Activated naive CD8-positive, alpha-beta T cell treated with anti-CD3 and anti-CD28 coated beads for 36 hours (primary cell): ENCODE measurements around the gene PLPPR4. TPM values are rescaled to one million over a fixed set of nuclear protein-coding genes. Genes with fewer than 3 reads are reported as not detected.

Experiments used
- DNase-seq: peaks from one replicate; pipeline ENCODE4 v3.0.0; 2021
- H3K27ac Mint-ChIP-seq: one replicate; pipeline ENCODE4 v1.8.0; 2022; ENCODE audit warnings: mild to moderate bottlenecking, moderate library complexity, mixed read lengths
- H3K27me3 Mint-ChIP-seq: one replicate; pipeline ENCODE4 v1.8.0; 2022; ENCODE audit warnings: mild to moderate bottlenecking, mixed read lengths
- H3K36me3 Mint-ChIP-seq: one replicate; pipeline ENCODE4 v1.8.0; 2021; ENCODE audit warnings: mild to moderate bottlenecking, mixed read lengths
- H3K4me1 Mint-ChIP-seq: one replicate; pipeline ENCODE4 v1.8.0; 2021; ENCODE audit warnings: mixed read lengths
- H3K4me3 Mint-ChIP-seq: one replicate; pipeline ENCODE4 v1.8.0; 2022; ENCODE audit warnings: mild to moderate bottlenecking, moderate library complexity, mixed read lengths
- H3K9me3 Mint-ChIP-seq: one replicate; pipeline ENCODE4 v1.8.0; 2022; ENCODE audit warnings: mixed read lengths
- total RNA-seq, 2 experiments: library from RNA; stranded (reverse); gene quantifications; one replicate each; pipeline ENCODE4 v1.2.3, GENCODE V29; 2021

PLPPR4 gene
- not detected for total RNA-seq

- peak; percentile 19 for DNase-seq
- H3K4me3 Mint-ChIP-seq, result peak within 1 kb of the TSS; percentile 29
These were observed at the start of gene PLPPR4 for GRCh38 chr1:99264201-99265021. Gene PLPPR4 (plus strand): TSS chr1:99264492. CDS start chr1:99264594, 102 bp downstream.

GRCh38 chr1:99216956-99217355 lies 47.3 kb upstream of the PLPPR4 start:
- peaks cover 5% of the 10 kb centered on the region for H3K9me3 Mint-ChIP-seq
- no peak for DNase-seq
- H3K4me3 Mint-ChIP-seq, result no peak overlapping the region
- H3K4me1 Mint-ChIP-seq, result peaks cover 2% of the 10 kb centered on the region
- H3K27me3 Mint-ChIP-seq, result peaks cover 8% of the 10 kb centered on the region
- no peak overlapping the region for H3K27ac Mint-ChIP-seq
- no peaks in the 10 kb centered on the region for H3K36me3 Mint-ChIP-seq

More at GRCh38 chr1:99264201-99265021, at the start of gene PLPPR4:
- Mint-ChIP-seq H3K4me1 (no peaks in the 10 kb centered on the region), H3K27me3 (peaks cover 39% of the 10 kb centered on the region), H3K9me3 (no peaks in the 10 kb centered on the region), H3K27ac (no peak within 1 kb of the TSS), H3K36me3 (no peaks in the 10 kb centered on the region)

GRCh38 chr1:99217599-99217998 lies 46.7 kb upstream of the PLPPR4 start:
- Mint-ChIP-seq H3K9me3 (peaks cover 5% of the 10 kb centered on the region), H3K4me1 (peaks cover 2% of the 10 kb centered on the region), H3K27ac (no peak overlapping the region), H3K4me3 (no peak overlapping the region), H3K36me3 (no peaks in the 10 kb centered on the region), H3K27me3 (peaks cover 8% of the 10 kb centered on the region)
- DNase-seq, result no peak

GRCh38 chr1:99218572-99218971 lies 45.7 kb upstream of the PLPPR4 start:
- H3K4me3 Mint-ChIP-seq, result no peak overlapping the region
- H3K9me3 Mint-ChIP-seq, result peaks cover 5% of the 10 kb centered on the region
- peaks cover 2% of the 10 kb centered on the region for H3K4me1 Mint-ChIP-seq
- H3K27me3 Mint-ChIP-seq, result peaks cover 8% of the 10 kb centered on the region
- DNase-seq, result no peak
- no peak overlapping the region for H3K27ac Mint-ChIP-seq
- H3K36me3 Mint-ChIP-seq, result no peaks in the 10 kb centered on the region

GRCh38 chr1:99218999-99219398 lies 45.3 kb upstream of the PLPPR4 start:
- peaks cover 7% of the 10 kb centered on the region for H3K27me3 Mint-ChIP-seq
- peaks cover 5% of the 10 kb centered on the region for H3K9me3 Mint-ChIP-seq
- H3K27ac Mint-ChIP-seq, result no peak overlapping the region
- H3K36me3 Mint-ChIP-seq, result no peaks in the 10 kb centered on the region
- no peak overlapping the region for H3K4me3 Mint-ChIP-seq
- H3K4me1 Mint-ChIP-seq, result peaks cover 2% of the 10 kb centered on the region
- DNase-seq, result no peak

- no peaks in the 10 kb centered on the region for H3K36me3 Mint-ChIP-seq
- H3K4me3 Mint-ChIP-seq, result no peak overlapping the region
- H3K27ac Mint-ChIP-seq, result no peak overlapping the region
- no peaks in the 10 kb centered on the region for H3K9me3 Mint-ChIP-seq
- no peaks in the 10 kb centered on the region for H3K4me1 Mint-ChIP-seq
- H3K27me3 Mint-ChIP-seq, result peaks cover 3% of the 10 kb centered on the region
- no peak for DNase-seq
These were observed 37.0 kb upstream of the PLPPR4 start for GRCh38 chr1:99227056-99227897.

- Mint-ChIP-seq H3K9me3 (no peaks in the 10 kb centered on the region), H3K27me3 (peaks cover 7% of the 10 kb centered on the region), H3K4me1 (no peaks in the 10 kb centered on the region), H3K27ac (no peak overlapping the region), H3K4me3 (no peak overlapping the region), H3K36me3 (no peaks in the 10 kb centered on the region)
- DNase-seq, result no peak
These were observed 36.1 kb upstream of the PLPPR4 start for GRCh38 chr1:99228153-99228552.

GRCh38 chr1:99229122-99229521 lies 35.2 kb upstream of the PLPPR4 start:
- Mint-ChIP-seq H3K27me3 (peaks cover 7% of the 10 kb centered on the region), H3K9me3 (no peaks in the 10 kb centered on the region), H3K4me1 (no peaks in the 10 kb centered on the region), H3K27ac (no peak overlapping the region), H3K4me3 (no peak overlapping the region), H3K36me3 (no peaks in the 10 kb centered on the region)
- no peak for DNase-seq

- no peaks in the 10 kb centered on the region for H3K9me3 Mint-ChIP-seq
- no peaks in the 10 kb centered on the region for H3K36me3 Mint-ChIP-seq
- H3K4me3 Mint-ChIP-seq, result no peak overlapping the region
- H3K27ac Mint-ChIP-seq, result no peak overlapping the region
- H3K4me1 Mint-ChIP-seq, result no peaks in the 10 kb centered on the region
- peaks cover 4% of the 10 kb centered on the region for H3K27me3 Mint-ChIP-seq
- DNase-seq, result no peak
These were observed 33.6 kb upstream of the PLPPR4 start for GRCh38 chr1:99230695-99231094.

GRCh38 chr1:99232172-99232571 lies 32.1 kb upstream of the PLPPR4 start:
- H3K27ac Mint-ChIP-seq, result no peak overlapping the region
- no peaks in the 10 kb centered on the region for H3K9me3 Mint-ChIP-seq
- H3K36me3 Mint-ChIP-seq, result no peaks in the 10 kb centered on the region
- DNase-seq, result no peak
- no peak overlapping the region for H3K4me3 Mint-ChIP-seq
- no peaks in the 10 kb centered on the region for H3K4me1 Mint-ChIP-seq
- peaks cover 4% of the 10 kb centered on the region for H3K27me3 Mint-ChIP-seq

GRCh38 chr1:99233446-99233845 lies 30.8 kb upstream of the PLPPR4 start:
- Mint-ChIP-seq H3K9me3 (no peaks in the 10 kb centered on the region), H3K4me3 (no peak overlapping the region), H3K27ac (no peak overlapping the region), H3K27me3 (peaks cover 5% of the 10 kb centered on the region), H3K36me3 (no peaks in the 10 kb centered on the region), H3K4me1 (no peaks in the 10 kb centered on the region)
- no peak for DNase-seq

GRCh38 chr1:99236756-99237155 lies 27.5 kb upstream of the PLPPR4 start:
- no peaks in the 10 kb centered on the region for H3K36me3 Mint-ChIP-seq
- H3K4me3 Mint-ChIP-seq, result no peak overlapping the region
- no peaks in the 10 kb centered on the region for H3K9me3 Mint-ChIP-seq
- DNase-seq, result no peak
- no peaks in the 10 kb centered on the region for H3K4me1 Mint-ChIP-seq
- H3K27ac Mint-ChIP-seq, result no peak overlapping the region
- H3K27me3 Mint-ChIP-seq, result peaks cover 9% of the 10 kb centered on the region

- Mint-ChIP-seq H3K27ac (no peak overlapping the region), H3K4me1 (no peaks in the 10 kb centered on the region), H3K36me3 (no peaks in the 10 kb centered on the region), H3K9me3 (no peaks in the 10 kb centered on the region), H3K4me3 (no peak overlapping the region), H3K27me3 (peaks cover 12% of the 10 kb centered on the region)
- DNase-seq, result no peak
These were observed 24.6 kb upstream of the PLPPR4 start for GRCh38 chr1:99239690-99240089.

- H3K9me3 Mint-ChIP-seq, result no peaks in the 10 kb centered on the region
- H3K4me1 Mint-ChIP-seq, result no peaks in the 10 kb centered on the region
- H3K27me3 Mint-ChIP-seq, result peaks cover 12% of the 10 kb centered on the region
- no peak for DNase-seq
- H3K27ac Mint-ChIP-seq, result no peak overlapping the region
- no peaks in the 10 kb centered on the region for H3K36me3 Mint-ChIP-seq
- H3K4me3 Mint-ChIP-seq, result no peak overlapping the region
These were observed 23.7 kb upstream of the PLPPR4 start for GRCh38 chr1:99240621-99241020.

- H3K27me3 Mint-ChIP-seq, result peaks cover 11% of the 10 kb centered on the region
- no peak overlapping the region for H3K4me3 Mint-ChIP-seq
- no peak for DNase-seq
- H3K4me1 Mint-ChIP-seq, result no peaks in the 10 kb centered on the region
- no peak overlapping the region for H3K27ac Mint-ChIP-seq
- H3K9me3 Mint-ChIP-seq, result peaks cover 3% of the 10 kb centered on the region
- H3K36me3 Mint-ChIP-seq, result no peaks in the 10 kb centered on the region
These were observed 18.1 kb upstream of the PLPPR4 start for GRCh38 chr1:99246152-99246551.
